Posterior cingulate gyrus (tissue), 11 donors: ENCODE measurements around the gene PPDPF.
A peak's percentile ranks its signal among the peaks of the same experiment; 100 is the strongest.

Experiments used
- DNase-seq, 10 donors: peaks; one replicate each; pipeline versions ENCODE4 v3.0.0 to v3.0.0-alpha.2; 2020 to 2021; ENCODE audit warnings: mixed read lengths in 3 of 10
- intact Hi-C: fragments of 100-400 bp; cut with DNase I; formaldehyde crosslinking; loops from one replicate; pipeline ENCODE4 v1.15.1; 2023

PPDPF gene

DNA sequence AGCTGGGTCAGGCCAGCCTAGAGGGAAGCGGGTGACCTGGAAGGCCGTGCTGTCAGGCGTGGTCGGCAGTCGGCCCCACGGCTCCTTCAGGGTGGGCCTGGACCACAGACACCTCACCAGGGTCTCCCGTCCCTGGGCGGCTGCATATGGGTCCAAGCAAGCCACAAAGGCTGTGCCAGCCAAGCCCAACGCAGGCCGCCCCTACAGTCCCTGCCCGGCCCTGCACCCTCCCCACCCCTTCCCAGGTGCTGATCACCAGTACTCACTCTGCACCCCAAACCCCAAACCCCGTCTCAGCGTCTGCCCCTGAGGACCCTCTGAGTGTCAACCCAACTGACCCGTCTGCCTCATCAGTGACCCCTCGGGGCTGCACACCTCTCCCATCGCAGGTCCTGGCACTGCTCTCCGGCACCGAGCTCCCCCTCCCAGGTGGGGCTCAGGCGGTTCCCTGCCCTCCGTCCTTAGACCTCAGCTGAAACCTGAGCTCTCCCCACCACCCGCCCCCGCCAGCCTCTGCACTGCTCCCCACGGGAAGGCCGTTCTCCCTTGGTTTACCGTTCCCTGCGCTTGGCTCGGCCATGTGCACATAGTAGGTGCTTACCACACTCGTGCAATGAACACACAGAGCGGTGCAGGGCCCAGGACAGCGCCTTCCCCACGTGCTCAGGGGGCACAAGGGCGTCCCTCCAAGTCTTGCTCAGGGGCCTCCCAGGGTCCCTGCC, 1.5 kb upstream of the PPDPF start:
- DNase-seq = peak in 3 of 10 donors; percentile 8 to 79 (median 75)
- intact Hi-C loops = no loop called here

GRCh38 chr20:63519668-63520503, 679 bp upstream of the PPDPF start:
- intact Hi-C loops = loop anchor here (1.0 kb wide), 1 partner anchor 24 kb away; no protein-coding TSS in a partner anchor
- peak in 5 of 10 donors; percentile 42 to 91 (median 83) for DNase-seq

DNA sequence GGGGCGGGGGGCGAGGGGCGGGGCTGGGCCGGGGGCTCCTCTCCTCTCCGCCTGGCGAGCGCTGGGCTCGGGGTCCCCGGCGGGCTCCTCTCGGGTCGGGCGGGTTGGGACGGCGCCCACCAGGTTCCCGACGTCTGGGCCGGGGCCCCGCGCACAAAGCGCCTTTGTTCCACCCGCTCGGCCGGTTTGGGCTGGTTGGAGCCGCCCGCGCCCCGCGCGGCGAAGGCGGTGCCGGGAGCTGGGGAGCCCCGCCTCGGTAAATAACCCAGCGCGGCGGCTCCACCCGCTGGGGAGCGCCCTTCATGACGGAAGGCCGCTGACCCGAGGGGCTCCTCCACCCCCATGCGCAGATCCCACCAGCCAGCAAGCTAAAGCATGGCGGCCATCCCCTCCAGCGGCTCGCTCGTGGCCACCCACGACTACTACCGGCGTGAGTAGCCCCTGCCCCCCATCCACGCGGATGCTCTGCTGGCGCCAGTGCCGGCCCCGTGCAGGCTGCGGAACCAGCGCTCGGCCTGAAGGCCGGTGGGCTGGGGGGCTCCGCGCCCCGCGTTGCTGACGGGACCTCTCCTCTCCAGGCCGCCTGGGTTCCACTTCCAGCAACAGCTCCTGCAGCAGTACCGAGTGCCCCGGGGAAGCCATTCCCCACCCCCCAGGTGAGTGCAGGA, 503 bp downstream of the PPDPF start:
- peak in 8 of 10 donors; percentile 65 to 97 (median 78) for DNase-seq
- intact Hi-C loops = loop anchor here (1.0 kb wide), 1 partner anchor 25 kb away; no protein-coding TSS in a partner anchor

DNA sequence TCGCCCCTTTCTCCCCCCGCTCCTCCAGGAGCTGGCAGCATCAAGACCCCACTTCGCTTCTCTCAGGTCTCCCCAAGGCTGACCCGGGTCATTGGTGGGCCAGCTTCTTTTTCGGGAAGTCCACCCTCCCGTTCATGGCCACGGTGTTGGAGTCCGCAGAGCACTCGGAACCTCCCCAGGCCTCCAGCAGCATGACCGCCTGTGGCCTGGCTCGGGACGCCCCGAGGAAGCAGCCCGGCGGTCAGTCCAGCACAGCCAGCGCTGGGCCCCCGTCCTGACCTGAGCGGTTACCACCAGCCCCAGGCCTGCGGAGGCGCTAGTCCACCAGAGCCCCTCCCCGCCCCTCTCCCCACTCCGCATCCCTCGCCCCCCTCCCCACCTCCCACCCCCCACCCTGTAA, 1.0 kb downstream of the PPDPF start:
- intact Hi-C loops = no loop called here

DNA sequence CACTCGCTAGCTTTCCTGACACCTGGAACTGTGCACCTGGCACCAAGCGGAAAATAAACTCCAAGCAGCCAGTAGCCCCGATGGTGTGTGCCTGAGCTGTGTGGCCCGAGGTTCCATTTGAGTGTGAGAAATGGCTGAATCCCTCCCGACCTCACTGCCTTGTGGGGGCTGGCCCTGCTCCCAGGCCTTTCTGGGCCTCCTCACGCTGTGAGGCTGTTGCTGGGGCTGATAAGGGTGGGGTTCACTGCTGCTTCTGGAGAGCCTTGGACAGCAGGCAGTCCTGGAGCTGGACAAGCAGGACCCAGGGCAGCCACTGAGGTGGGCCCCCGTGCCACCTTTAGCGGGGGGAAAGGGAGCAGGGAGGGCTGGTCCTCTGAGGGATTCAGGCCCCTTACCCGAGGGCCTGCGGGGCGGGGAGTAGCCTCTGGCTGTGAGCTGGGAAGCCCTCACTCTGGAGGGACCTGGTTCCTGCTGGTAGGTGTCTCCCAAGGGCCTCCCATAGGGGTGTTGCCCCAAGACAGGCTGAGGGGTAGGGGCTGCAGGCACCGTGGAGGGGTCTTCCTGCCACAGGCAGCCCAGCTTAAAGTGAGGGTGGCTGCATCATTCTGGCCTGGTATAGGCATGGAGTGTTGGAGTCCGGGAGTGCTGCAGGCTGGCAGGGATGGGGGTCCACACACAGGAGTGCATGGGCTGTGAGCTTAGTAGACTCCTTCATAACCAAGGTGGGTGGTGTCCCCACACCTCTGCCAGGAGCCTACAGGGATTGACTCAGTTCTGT, 1.7 kb downstream of the PPDPF start:
- intact Hi-C loops = no loop called here
- peak in 3 of 10 donors; percentile 69 to 77 (median 76) for DNase-seq

More for the DNA sequence above, 1.0 kb downstream of the PPDPF start:
- DNase-seq = peak in 3 of 10 donors; percentile 71 to 83 (median 80)

GRCh38 chr20:63522981-63523611, 2.5 kb downstream of the PPDPF start:
- DNase-seq = peak in 4 of 10 donors; percentile 5 to 74 (median 62)
- intact Hi-C loops = no loop called here

GRCh38 chr20:63525185-63525584, 4.6 kb downstream of the PPDPF start:
- no peak for DNase-seq

GRCh38 chr20:63525971-63526370, 5.4 kb downstream of the PPDPF start:
- intact Hi-C loops = no loop called here
- DNase-seq = peak in 2 of 10 donors; percentile 14 to 41

More at GRCh38 chr20:63525185-63525584, 4.6 kb downstream of the PPDPF start:
- intact Hi-C loops = no loop called here

DNA sequence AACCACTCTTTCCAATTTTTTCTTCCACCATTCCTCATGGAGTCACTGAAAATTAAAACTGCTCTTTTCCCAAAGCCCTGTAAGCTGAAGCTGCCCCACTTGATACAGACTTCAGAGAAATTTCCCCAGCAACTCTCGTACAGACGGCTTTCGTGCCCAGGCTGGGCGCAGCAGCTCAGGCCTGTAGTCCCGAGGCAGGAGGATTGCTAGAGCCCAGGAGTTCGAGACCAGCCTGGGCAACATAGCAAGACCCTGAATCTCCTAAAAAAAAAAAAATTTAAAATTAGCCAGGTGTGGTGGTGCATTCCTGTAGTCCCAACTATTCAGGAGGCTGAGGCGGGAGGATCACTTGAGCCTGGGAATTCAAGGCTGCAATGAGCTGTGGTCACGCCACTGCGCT, 6.6 kb downstream of the PPDPF start:
- intact Hi-C loops = no loop called here
- peak in 3 of 10 donors; percentile 34 to 46 (median 41) for DNase-seq

GRCh38 chr20:63529180-63529860, 8.8 kb downstream of the PPDPF start:
- DNase-seq = peak in 5 of 10 donors; percentile 3 to 82 (median 63)
- intact Hi-C loops = no loop called here

- intact Hi-C loops = no loop called here
- DNase-seq = peak in 5 of 10 donors; percentile 5 to 77 (median 35)
Observed at GRCh38 chr20:63529861-63530787, 9.6 kb downstream of the PPDPF start.

DNA sequence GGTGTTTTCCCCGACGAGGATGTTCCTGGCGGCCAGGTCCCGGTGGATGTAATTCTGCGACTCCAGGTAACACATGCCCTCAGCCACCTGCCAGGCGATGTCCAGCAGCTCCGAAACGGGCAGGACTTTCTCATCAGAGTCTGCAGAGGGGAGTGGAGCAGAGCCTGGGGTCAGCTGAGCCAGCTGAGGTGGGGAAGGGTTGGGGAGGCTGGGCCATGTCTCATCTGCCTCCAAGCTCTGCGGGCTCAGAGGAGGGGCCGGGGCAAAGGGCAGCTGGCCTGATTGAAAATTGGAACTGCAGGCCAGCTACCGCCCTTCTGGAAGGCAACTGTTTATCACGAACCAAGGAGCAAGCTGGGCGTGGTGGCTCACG, 10.2 kb downstream of the PPDPF start:
- intact Hi-C loops = no loop called here
- peak in 3 of 10 donors; percentile 52 to 77 (median 68) for DNase-seq

GRCh38 chr20:63531686-63532448, 11.3 kb downstream of the PPDPF start:
- intact Hi-C loops = no loop called here
- peak in 3 of 10 donors; percentile 6 to 39 (median 19) for DNase-seq

DNA sequence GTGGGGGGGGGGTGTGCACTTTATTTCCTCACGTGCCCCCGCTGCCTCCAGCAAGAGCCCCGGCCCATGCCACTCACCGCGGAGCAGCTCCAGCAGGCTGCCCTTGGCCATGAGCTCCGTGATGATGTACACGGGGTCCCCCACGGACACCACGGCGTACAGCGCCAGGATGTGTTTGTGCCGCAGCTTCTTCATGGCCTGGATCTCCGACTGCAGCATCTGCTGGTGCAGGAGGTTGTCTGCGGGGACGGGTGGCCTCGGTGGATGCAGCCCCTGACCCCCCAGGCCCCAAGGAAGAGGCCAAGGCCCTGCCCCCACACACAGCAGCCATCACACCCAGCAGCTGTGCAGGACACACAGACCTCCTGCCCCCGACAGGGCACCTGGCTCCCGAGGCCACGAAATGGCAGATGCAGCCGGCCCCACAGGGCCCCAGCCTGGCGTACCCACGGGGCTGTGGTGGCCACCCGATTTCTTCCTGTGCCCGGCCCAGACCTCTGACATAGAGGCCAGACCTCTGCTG, 11.9 kb downstream of the PPDPF start:
- intact Hi-C loops = no loop called here
- DNase-seq = peak in 4 of 10 donors; percentile 3 to 74 (median 60)

- intact Hi-C loops = no loop called here
- DNase-seq = peak in 4 of 10 donors; percentile 6 to 55 (median 26)
Observed at GRCh38 chr20:63533388-63533787, 12.8 kb downstream of the PPDPF start.

DNA sequence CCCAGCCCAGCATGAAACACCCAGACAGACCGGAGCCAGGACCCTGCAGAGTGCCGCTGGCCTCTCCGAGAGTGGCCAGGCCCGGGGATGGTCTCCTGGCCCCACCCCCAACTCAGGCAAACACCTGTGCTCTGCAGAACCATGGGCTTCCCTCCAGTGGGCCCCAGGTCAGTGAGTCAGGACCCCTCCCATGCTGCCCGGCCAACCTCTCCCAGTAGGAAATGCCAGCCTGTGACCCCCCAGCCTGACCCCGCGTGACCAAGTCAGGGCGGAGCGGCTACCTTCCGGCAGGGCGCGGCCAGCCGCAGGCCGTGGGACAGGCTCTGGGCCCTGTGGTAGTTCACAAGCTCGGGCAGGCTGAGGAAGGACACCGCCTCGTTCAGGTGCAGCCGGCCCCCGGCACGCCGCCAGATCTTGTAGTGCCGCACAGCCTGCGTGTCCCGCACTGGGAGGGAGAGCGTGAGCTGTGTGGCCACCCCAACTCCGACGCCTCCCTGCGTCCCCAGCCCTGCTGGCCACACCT, 13.4 kb downstream of the PPDPF start:
- DNase-seq = peak in 4 of 10 donors; percentile 3 to 86 (median 45)
- intact Hi-C loops = no loop called here
